K562 (cell line): Measurements from ENCODE around the gene PSORS1C1. TPM values are rescaled to one million over a fixed set of nuclear protein-coding genes. Genes with fewer than 3 reads are reported as not detected.

Experiments
- CEBPG ChIP-seq, 3 experiments: fragments of 200-800 bp in 1 of 3; sonication (Bioruptor generic) in 1 of 3; sonication (generic) in 1 of 3; formaldehyde crosslinking in 1 of 3; IDR thresholded peaks in 2 of 3; conservative IDR thresholded peaks in 1 of 3; 2 replicates each; pipeline versions ENCODE4 v1.6.1 to v1.8.0; 2016 to 2022; ENCODE audit warnings: missing compliant biosample characterization in 2 of 3, missing genetic modification characterization in 2 of 3, mild to moderate bottlenecking in 1 of 3, missing genetic modification reagents in 1 of 3
- CREBBP ChIP-seq: IDR thresholded peaks from one replicate; pipeline ENCODE4 v1.6.1; 2012; ENCODE audit warnings: low read depth, mild to moderate bottlenecking, control low read depth, inconsistent platforms, low read length
- DPF2 ChIP-seq: fragments of 450-650 bp; IDR thresholded peaks from 2 replicates; pipeline ENCODE4 v1.6.1; 2016
- EP400 ChIP-seq: fragments of 450-650 bp; IDR thresholded peaks from 2 replicates; pipeline ENCODE4 v1.6.1; 2017; ENCODE audit warnings: antibody characterized with exemption, mild to moderate bottlenecking, moderate library complexity
- FOXA1 ChIP-seq: fragments of 450-650 bp; IDR thresholded peaks from 2 replicates; pipeline ENCODE4 v1.6.1; 2016; ENCODE audit warnings: mild to moderate bottlenecking, borderline replicate concordance
- FOXJ3 ChIP-seq: sonication (generic); formaldehyde crosslinking; IDR thresholded peaks from 2 replicates; pipeline ENCODE4 v1.4.0; 2020; ENCODE audit warnings: mild to moderate bottlenecking, missing genetic modification reagents
- FOXK2 ChIP-seq, 2 experiments: fragments of 450-650 bp; IDR thresholded peaks in 1 of 2; conservative IDR thresholded peaks in 1 of 2; 2 replicates each; pipeline ENCODE4 v1.6.1; 2016; ENCODE audit warnings: low read depth in 2 of 2, mild to moderate bottlenecking in 1 of 2
- GABPB1 ChIP-seq: sonication (generic); formaldehyde crosslinking; IDR thresholded peaks from 2 replicates; pipeline ENCODE4 v1.8.0; 2022; ENCODE audit warnings: mild to moderate bottlenecking, missing genetic modification reagents
- KDM2B ChIP-seq: fragments of 250-450 bp; sonication (Bioruptor Pico); IDR thresholded peaks from 2 replicates; pipeline ENCODE4 v1.8.0; 2021; ENCODE audit warnings: mild to moderate bottlenecking, moderate library complexity
- MED1 ChIP-seq: sonication (generic); formaldehyde crosslinking; IDR thresholded peaks from 2 replicates; pipeline ENCODE4 v1.8.1; 2023; ENCODE audit warnings: missing genetic modification reagents, borderline replicate concordance
- MXI1 ChIP-seq: IDR thresholded peaks from 2 replicates; pipeline ENCODE4 v1.6.1; 2011; ENCODE audit warnings: low read depth, mild to moderate bottlenecking, improper control_type of control experiment, low read length
- MYNN ChIP-seq, 2 experiments: sonication (generic); formaldehyde crosslinking in 1 of 2; IDR thresholded peaks; 2 replicates each; pipeline versions ENCODE4 v1.5.0 to v1.6.1; 2016 to 2020; ENCODE audit warnings: antibody characterized with exemption in 1 of 2, missing genetic modification reagents in 1 of 2
- NFYB ChIP-seq: IDR thresholded peaks from 2 replicates; pipeline ENCODE4 v1.6.1; 2011; ENCODE audit warnings: mild to moderate bottlenecking, moderate library complexity; ENCODE audit not compliant: insufficient read length; ENCODE audit errors: extremely low read depth
- PTRF ChIP-seq: fragments of 450-650 bp; IDR thresholded peaks from 2 replicates; pipeline ENCODE4 v1.6.1; 2016; ENCODE audit warnings: mild to moderate bottlenecking, missing genetic modification characterization, missing compliant biosample characterization
- TARDBP ChIP-seq: fragments of 450-650 bp; IDR thresholded peaks from 2 replicates; pipeline ENCODE4 v1.6.1; 2016
- ZFX ChIP-seq: sonication (generic); formaldehyde crosslinking; IDR thresholded peaks from 2 replicates; pipeline ENCODE4 v1.8.0; 2022; ENCODE audit warnings: mild to moderate bottlenecking, missing genetic modification reagents, moderate library complexity
- ZNF282 ChIP-seq: sonication (generic); formaldehyde crosslinking; IDR thresholded peaks from 2 replicates; pipeline ENCODE4 v1.8.1; 2023; ENCODE audit warnings: missing genetic modification reagents
- polyA plus RNA-seq, 8 experiments: library from polyadenylated mRNA; depleted of rRNA in 4 of 8; stranded (reverse) in 5 of 8; unstranded in 3 of 8; fragments of >200 nt; fragmentation: Nextera tagmentation in 2 of 8; fragmentation: Illumina TruSeq in 1 of 8; extraction: Ambion mirVana in 2 of 8; extraction: Trizol in 1 of 8; gene quantifications; 2 replicates each; pipeline versions ENCODE4 v1.2.1 to v1.2.3, GENCODE V29; 2011 to 2014; ENCODE audit warnings: inconsistent platforms in 1 of 8, missing spikeins in 1 of 8
- total RNA-seq, 7 experiments: library from RNA; depleted of rRNA in 6 of 7; stranded (reverse); fragments of >200 nt in 6 of 7; fragmentation: Illumina TruSeq in 2 of 7; extraction: Trizol in 2 of 7; gene quantifications; 2 replicates each; pipeline versions ENCODE4 v1.2.1 to v1.2.3, GENCODE V29; 2011 to 2021; ENCODE audit warnings: low replicate concordance in 1 of 7
- TF ChIP-seq, protein P1 (sequence below): IDR thresholded peaks from 2 replicates; pipeline ENCODE4 v1.6.1; 2016; ENCODE audit warnings: missing genetic modification characterization, missing compliant biosample characterization
- TF ChIP-seq, protein P2 (sequence below): fragments of 250-450 bp; sonication (Bioruptor Pico); IDR thresholded peaks from 2 replicates; pipeline ENCODE4 v1.4.0; 2020; ENCODE audit warnings: mild to moderate bottlenecking, moderate library complexity, borderline replicate concordance
- TF ChIP-seq, protein P3 (sequence below), 2 experiments: IDR thresholded peaks; 2 replicates each; pipeline ENCODE4 v1.6.1; 2011; ENCODE audit warnings: borderline replicate concordance in 1 of 2, control low read depth in 1 of 2, low read depth in 1 of 2, low read length in 1 of 2, mild to moderate bottlenecking in 1 of 2, mixed read lengths in 1 of 2, moderate library complexity in 1 of 2; ENCODE audit not compliant: insufficient read depth in 1 of 2, insufficient read length in 1 of 2, poor library complexity in 1 of 2, severe bottlenecking in 1 of 2; ENCODE audit errors: extremely low read depth in 1 of 2
- TF ChIP-seq, protein P4 (sequence below), 2 experiments: fragments of 450-650 bp in 1 of 2; sonication (generic) in 1 of 2; formaldehyde crosslinking in 1 of 2; IDR thresholded peaks in 1 of 2; conservative IDR thresholded peaks in 1 of 2; 2 replicates each; pipeline versions ENCODE4 v1.6.1 to v1.8.1; 2016 to 2023; ENCODE audit warnings: mild to moderate bottlenecking in 2 of 2, moderate library complexity in 2 of 2, inconsistent platforms in 1 of 2, missing genetic modification reagents in 1 of 2

The PSORS1C1 gene
- total and polyA plus RNA-seq, 9 of the 15 experiments (the other 6 are each of a cell fraction or from before 2014, with no cell fraction given), result 0.11 TPM; not detected in 8

DNA sequence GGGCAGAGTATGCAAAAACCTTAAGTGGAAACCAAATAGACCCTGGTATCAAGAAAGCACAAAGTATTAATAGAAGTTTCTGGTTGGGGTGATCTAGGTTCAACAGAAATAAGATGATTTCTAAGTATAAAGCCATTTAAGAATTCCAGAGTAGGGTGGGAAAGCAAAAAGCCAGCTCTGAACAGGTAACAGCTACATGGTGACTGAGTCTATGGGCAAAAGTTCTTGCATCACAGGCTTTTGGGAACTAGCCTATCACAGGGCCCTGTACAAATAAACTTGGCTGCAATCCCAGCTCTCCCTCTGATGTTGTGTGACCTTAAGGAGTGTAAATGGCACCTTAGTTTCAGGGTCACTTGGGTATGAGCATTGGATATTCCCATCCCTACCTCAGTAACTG lies 49.3 kb downstream of the PSORS1C1 start (continued):
- TF ChIP-seq KDM2B (CRISPR knock-in tag) (no peak), PTRF (tag) (no peak), FOXK2 (conservative IDR thresholded peaks at IDR 0.05 in 1 of 2, IDR thresholded peaks at IDR 0.05 in 1 of 2; ENCODE audit: low read depth in 2 of 2) (no peak), GABPB1 (CRISPR knock-in tag) (no peak), FOXJ3 (CRISPR knock-in tag) (no peak), MYNN (IDR thresholded peaks at IDR 0.05) (no peak), MYNN (CRISPR knock-in tag; IDR thresholded peaks at IDR 0.05) (no peak), CEBPG (CRISPR knock-in tag; IDR thresholded peaks at IDR 0.05) (no peak), CEBPG (tag; conservative IDR thresholded peaks at IDR 0.05 in 1 of 2, IDR thresholded peaks at IDR 0.05 in 1 of 2) (peak in 1 of 2 experiments; percentile 40; a peak in 2 of 4 replicates), NFYB (peak; percentile 36), ZNF282 (CRISPR knock-in tag) (no peak), MXI1 (no peak), CREBBP (no peak), TARDBP (no peak), EP400 (no peak), FOXA1 (no peak), ZFX (CRISPR knock-in tag) (no peak), DPF2 (no peak), MED1 (CRISPR knock-in tag) (no peak)
- TF ChIP-seq, protein P1, sequence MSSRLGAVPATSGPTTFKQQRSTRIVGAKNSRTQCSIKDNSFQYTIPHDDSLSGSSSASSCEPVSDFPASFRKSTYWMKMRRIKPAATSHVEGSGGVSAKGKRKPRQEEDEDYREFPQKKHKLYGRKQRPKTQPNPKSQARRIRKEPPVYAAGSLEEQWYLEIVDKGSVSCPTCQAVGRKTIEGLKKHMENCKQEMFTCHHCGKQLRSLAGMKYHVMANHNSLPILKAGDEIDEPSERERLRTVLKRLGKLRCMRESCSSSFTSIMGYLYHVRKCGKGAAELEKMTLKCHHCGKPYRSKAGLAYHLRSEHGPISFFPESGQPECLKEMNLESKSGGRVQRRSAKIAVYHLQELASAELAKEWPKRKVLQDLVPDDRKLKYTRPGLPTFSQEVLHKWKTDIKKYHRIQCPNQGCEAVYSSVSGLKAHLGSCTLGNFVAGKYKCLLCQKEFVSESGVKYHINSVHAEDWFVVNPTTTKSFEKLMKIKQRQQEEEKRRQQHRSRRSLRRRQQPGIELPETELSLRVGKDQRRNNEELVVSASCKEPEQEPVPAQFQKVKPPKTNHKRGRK, result no peak
- TF ChIP-seq, protein P2, sequence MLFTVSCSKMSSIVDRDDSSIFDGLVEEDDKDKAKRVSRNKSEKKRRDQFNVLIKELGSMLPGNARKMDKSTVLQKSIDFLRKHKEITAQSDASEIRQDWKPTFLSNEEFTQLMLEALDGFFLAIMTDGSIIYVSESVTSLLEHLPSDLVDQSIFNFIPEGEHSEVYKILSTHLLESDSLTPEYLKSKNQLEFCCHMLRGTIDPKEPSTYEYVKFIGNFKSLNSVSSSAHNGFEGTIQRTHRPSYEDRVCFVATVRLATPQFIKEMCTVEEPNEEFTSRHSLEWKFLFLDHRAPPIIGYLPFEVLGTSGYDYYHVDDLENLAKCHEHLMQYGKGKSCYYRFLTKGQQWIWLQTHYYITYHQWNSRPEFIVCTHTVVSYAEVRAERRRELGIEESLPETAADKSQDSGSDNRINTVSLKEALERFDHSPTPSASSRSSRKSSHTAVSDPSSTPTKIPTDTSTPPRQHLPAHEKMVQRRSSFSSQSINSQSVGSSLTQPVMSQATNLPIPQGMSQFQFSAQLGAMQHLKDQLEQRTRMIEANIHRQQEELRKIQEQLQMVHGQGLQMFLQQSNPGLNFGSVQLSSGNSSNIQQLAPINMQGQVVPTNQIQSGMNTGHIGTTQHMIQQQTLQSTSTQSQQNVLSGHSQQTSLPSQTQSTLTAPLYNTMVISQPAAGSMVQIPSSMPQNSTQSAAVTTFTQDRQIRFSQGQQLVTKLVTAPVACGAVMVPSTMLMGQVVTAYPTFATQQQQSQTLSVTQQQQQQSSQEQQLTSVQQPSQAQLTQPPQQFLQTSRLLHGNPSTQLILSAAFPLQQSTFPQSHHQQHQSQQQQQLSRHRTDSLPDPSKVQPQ (CRISPR knock-in tag), result no peak
- TF ChIP-seq, protein P3, sequence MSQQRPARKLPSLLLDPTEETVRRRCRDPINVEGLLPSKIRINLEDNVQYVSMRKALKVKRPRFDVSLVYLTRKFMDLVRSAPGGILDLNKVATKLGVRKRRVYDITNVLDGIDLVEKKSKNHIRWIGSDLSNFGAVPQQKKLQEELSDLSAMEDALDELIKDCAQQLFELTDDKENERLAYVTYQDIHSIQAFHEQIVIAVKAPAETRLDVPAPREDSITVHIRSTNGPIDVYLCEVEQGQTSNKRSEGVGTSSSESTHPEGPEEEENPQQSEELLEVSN (IDR thresholded peaks at IDR 0.05; ENCODE audit: borderline replicate concordance in 1 of 2, extremely low read depth in 1 of 2, insufficient read depth in 1 of 2, insufficient read length in 1 of 2, low read depth in 1 of 2, low read length in 1 of 2, poor library complexity in 1 of 2, severe bottlenecking in 1 of 2), result no peak
- TF ChIP-seq, protein P4, sequence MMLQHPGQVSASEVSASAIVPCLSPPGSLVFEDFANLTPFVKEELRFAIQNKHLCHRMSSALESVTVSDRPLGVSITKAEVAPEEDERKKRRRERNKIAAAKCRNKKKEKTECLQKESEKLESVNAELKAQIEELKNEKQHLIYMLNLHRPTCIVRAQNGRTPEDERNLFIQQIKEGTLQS (IDR thresholded peaks at IDR 0.05), result peak; percentile 51
- TF ChIP-seq, protein P4 (CRISPR knock-in tag; conservative IDR thresholded peaks at IDR 0.05), result no peak
